Stimulated activated CD4-positive, alpha-beta T cell treated with anti-CD3 and anti-CD28 coated beads, Interleukin-4, amount 100 ng/mL, for 1 hour (primary cell): ENCODE data around the gene ZBTB6.

Experiments used
- DNase-seq: peaks from one replicate; pipeline ENCODE4 v3.0.0-alpha.2; 2020

ZBTB6 gene, protein sequence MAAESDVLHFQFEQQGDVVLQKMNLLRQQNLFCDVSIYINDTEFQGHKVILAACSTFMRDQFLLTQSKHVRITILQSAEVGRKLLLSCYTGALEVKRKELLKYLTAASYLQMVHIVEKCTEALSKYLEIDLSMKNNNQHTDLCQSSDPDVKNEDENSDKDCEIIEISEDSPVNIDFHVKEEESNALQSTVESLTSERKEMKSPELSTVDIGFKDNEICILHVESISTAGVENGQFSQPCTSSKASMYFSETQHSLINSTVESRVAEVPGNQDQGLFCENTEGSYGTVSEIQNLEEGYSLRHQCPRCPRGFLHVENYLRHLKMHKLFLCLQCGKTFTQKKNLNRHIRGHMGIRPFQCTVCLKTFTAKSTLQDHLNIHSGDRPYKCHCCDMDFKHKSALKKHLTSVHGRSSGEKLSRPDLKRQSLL

DNA sequence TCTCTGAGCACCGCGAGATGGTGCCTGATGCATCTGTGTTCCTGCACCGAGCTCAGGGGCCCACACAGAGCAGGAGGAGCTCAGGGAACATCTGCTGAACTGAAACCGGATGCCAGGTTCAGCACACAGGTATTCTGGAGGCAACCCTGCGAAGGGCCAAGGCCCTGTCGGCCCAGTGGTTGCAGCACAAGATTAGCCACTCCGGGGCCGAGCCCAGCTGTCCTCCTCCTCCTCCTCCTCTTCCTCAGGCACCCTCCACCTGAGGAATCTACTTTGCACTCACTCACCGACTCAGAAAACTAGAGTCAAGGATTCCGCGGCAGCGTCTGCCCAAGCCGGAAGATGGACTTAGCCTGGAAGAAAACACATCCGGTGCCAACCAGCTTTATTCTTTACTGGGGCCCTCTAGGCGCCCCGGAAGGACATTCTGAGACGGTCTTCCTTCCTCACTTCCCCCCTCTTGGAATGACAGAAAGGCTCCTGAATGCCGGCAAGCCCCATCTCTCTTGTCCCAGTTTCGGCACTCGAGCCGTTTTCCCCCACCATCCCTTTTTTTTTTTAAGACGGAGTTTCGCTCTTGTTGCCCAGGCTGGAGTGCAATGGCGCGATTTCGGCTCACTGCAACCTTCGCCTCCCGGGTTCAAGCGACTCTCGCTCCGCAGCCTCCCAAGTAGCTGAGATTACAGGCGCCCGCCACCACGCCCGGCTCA is at the start of gene ZBTB6:
Gene ZBTB6 (minus strand): TSS at position 360 of the 710 bp plus-strand sequence. CDS start 1,251 bp downstream, outside the sequence.
- peak; percentile 66 for DNase-seq

DNA sequence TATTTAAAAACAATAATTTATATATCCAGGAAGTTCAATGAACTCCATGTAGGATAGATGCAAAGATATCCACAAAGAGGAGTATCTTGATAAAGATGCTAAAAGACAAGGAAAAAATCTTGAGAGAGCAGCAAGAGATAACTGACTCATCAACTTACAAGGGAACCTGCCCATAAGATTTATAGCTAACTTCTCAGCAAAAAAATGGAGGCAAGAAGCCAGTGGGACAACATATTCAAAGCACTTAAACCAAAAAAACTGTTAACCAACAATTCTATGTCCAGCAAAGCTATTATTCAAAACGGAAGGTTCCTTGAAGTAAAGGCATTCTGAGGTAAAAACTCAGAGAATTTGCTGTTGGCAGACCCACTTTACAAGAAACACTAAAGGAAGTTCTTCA is 48.0 kb upstream of the ZBTB6 start:
- DNase-seq = no peak

DNA sequence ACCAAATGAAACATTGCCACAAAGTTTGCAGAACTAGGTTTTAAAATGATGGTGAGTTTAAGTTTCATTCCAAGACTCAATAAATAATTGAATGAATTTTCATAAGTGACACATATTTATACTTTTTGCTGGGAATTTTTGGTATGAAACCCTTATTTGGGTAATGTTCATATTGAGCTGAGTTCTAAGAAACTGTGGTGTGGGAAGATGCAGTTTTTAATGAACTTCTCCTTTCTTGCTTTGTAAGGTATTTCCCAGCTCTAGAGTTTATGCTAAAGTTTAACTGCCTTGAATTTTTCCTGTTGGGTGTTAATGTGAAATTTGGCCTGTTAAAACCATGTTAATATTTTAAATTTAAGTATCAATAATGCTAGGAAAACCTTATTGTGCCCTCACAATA is 42.8 kb upstream of the ZBTB6 start:
- no peak for DNase-seq

DNA sequence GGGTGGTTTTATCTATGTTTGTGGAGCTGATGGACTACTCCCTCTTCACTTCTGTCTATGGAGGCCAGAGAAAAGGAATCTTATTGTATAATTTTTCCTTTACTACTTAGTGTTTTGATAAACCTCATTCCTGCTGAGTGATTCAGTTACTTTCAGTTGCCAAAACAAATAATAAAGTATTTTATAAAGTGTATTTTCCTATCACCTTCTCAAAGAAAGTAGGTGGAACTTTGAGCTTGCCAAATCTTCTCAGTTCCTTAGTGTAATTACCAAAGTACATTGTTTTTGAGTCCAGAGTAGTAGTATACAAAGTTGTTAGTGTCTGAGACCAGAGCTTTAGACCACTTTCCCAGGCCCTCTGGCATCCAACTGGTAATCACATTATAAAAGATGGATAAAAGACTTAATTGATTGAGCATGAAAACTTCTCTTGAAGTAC is 41.1 kb upstream of the ZBTB6 start:
- no peak for DNase-seq

DNA sequence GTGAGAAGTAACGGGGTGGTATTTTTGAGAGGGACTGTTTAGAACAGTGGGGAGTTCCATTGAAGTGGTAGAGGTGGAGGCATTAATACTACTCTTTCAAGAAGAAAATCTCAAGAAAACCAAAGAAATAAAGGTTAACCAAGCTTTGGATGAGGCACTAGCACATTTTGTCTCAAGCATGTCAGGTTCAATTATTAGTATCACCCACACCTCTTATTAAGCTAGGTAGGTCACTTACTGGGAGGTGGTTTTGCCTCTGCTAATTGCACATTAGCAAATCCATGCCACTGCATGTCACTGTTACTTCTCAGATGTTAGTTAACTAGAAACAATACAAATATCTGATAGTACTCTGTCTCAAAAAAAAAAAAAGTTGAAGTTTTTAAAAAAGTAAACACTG is 37.9 kb upstream of the ZBTB6 start:
- no peak for DNase-seq

DNA sequence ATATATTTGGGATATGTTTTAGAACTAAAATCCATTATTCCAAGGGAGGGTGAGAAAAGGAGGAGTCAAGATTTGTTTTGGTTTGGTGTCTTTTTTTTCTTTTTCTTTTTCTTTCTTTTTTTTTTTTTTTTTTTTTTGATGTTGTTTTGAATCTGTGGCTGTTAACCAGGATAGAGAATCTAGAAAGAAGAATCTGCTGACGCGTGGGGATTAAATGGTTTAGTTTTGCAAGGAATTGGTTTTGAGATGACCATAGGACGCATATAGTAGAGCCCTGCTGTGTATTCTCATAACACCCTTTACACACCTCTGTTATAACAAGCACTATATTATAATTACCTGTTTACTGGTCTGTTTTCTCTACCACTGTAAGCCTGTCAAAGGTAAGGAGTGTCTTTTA is 37.1 kb upstream of the ZBTB6 start:
- no peak for DNase-seq

DNA sequence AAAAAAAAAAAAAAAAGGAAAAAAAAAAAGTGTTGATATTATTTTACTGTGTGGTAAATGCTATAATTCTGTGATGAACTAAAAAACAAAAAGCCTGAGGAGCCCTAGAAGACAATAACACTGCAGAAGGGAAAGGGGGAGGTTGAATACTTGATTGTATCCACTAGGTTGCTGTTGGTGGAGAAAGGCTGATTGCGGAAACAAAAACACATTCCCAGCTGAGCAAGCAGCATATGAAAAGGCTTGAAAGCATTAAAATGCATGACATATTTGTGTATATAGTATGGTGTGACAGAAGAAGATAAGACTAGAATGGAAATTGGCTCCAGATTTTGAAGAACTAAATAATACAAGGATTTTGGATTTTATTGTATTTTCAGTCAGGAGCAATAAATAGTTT is 36.6 kb upstream of the ZBTB6 start:
- DNase-seq = no peak

DNA sequence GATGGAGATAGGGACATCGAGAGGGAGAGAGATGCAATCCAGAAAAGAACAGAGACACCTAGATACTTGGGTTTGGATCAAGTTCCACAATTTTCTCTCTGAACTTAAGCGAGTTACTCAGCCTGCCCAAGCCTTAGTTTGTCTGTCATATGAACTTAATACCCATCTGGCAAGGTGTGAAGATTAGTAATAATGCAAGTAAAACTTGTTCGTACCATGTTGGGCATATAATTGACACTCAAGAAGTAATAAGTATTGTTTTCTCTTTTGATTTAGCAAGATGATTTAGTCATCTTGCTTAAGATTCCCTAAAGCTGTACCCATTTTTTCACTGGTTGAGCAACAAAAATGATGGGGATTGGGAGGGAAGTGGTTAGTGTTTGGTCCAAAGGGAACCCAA is 35.2 kb upstream of the ZBTB6 start:
- DNase-seq = no peak

DNA sequence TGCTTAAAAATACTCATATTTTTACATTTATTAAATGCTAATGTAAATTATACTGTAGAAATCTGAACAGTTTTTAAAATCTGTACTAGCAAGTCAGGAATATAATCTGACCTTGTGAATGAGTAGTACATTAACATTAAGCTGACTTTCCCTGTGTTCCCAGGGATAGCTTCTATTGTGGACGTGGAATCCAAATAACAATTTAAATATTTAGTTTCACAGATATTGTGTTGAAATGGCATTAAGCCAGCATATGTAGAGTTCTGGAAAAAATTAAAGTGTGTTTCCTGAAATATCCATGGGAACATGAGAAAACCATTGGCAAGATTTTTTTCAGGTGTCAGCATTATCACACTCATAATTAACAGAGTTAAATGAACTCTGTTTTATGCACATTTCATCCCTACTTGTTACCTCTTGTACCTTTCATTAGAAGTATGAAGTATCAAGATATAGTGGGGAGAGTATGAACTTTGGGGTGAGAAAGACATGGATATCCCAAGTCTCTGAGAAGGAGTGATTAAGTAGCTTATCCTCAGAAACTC is 33.4 kb upstream of the ZBTB6 start:
- no peak for DNase-seq

DNA sequence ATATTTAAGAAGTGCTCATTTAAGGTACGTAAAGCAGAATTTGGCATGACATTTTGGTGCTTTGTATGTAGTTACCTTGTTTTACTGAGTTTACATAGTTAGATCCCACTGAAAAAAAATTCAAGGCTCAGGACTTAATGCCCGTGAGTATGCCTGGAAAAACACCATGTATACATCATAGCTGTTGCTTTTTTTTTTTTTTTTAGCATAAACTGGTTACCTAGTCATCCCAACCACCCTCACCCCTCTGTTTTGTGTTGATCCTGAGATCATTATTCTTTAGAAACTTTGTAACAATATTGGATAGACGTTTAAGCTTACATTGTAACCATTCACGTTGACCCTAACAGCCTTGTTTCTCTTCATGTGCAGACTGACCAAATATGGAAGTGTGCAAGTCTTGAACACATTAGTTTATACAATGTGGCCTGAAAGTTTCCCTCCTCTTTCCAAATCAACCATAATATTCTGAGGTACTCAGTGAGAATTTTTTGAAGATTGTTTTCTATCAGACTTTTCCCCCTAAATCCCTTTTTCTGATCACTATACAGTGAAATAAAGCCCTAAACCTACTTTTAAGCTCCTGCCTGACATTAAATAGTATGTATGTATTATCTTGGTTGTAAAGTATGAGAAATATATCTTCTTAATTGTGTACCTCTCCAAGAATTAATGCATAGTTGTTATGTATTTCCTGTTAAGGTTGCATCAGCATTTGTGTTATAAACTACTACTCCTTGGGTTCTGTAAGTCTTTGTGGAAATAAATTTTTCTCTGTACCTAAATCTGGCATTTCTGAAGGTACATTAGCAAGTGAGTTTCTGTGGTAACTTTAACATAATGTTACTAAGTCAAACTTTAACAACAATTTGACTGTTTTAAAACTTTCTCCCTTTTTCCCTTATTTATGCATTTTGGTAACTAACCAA is 32.1 kb upstream of the ZBTB6 start:
- DNase-seq = no peak

DNA sequence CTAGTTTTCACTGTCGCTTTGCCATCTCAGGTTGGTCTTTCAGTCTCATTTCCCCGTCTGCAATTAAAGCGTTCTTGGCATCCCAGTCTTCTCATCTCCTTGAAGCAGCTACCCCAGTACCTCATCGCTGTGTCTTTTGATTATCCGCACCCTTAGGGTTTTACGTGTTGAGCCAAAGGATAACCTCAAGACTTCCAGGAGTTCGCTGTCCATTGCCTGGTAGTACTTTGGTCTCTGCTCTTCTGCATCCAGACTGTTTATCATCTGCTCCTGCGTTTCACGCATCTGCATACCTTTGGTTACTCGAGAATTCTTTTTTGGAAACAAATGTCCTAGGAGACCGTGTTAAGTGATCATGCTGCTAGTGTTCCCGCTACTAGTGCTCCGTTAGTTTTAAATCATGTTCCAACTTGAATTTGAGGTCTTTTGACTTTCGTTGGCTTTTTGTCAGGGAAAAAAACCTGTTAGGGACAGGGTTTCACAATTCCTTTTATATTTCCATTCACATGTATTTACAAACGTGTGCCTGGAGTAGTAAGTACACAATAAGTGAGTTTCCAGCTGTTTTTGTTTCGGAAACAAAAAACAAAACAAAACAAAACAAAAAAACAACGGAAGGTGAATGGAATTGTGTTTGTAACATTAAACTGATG is 28.6 kb upstream of the ZBTB6 start:
- no peak for DNase-seq

DNA sequence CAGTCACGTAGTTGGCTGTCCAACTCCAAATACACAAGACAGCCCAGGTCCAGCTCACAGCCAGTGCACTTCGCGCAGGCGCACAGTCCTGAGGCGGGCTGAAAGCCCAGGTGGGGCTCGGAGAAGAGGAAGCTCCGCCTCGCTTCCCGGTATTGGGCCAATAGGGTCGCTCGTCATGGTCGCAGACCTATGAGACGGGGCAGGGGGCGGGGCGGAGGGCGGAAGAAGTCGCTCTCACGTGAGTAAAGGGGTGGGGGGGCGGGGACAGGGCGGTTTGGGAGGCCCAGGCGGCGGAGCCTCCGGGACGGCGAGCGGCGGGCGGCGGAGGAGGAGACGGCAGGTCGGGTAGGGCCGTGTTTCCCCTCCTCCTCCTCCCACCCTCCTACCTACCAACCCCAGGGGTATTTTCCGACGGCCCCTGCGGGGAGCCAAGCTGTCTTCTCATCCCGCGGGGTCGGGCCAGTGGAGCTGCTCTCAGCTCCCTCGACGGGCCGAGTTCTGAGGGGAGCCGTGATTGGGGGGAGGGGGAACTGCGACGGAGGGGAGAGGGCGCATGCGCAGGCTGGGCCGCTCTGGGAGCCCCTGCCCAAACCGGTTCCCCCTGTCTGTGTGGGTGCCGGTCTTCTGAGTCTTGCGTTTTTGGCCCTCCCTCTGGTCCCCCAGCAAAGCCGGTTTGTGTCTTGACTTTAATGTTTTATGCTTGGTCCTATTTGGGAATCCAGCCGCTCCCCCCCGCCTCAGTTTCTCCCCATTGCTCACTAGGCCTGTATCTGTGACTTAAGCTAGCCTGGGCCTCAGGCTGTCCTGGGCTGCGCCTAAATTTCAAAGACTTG is 27.8 kb upstream of the ZBTB6 start, which contains the start of gene RABGAP1:
Gene RABGAP1 (plus strand): TSS at position 272 of the 833 bp plus-strand sequence. CDS start 16,040 bp downstream, outside the sequence.
- peak; percentile 99 for DNase-seq

DNA sequence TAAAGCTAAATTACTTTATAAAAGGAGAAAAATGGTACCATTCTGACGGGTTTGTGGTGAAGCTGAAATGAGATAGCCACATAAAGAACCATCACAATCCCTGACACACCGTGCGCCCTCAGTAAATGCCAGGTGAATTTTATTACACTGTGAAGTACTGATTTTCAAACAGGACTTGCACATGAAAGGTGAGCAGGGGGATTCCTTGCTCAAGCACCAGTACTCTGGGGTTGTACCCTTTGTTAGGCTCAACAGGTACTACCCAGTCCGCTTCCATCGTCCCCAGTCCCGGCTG is 27.3 kb upstream of the ZBTB6 start:
- no peak for DNase-seq

DNA sequence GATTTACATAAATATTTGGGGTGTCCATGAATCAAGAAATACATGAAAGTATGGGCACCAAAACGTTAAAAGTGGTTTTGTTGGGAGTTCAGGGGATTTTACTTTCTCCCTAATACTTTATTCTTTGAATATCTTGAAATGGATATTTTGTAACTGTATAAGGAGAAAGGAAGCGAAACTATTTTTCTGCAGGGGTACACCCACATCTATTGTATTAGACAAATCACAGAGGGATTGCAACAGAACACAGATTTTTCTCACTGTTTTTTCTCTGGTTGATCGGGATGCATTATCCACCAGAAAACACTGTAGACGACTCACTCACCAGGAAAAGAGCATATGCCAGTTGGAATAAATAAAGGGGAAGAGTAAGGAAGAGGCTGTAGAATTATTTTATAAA is 26.5 kb upstream of the ZBTB6 start:
- DNase-seq = no peak

DNA sequence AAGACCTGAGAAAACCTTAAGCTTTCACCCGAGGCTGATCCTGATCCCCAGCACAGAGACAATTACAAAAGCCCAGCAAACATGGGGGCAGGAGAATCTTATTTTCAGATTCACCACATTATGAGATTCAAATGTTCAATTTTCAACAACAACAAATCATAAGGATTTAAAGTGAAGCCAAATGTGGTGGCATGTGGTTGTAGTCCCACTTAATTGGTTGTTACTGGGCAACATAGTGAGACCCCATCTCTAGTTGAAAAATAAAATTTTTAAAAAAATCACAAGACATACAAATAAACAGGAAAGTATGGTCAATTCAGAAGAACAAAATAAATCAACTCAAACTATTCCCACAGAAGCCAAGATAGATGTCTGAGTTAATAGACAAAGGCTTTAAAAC is 23.8 kb upstream of the ZBTB6 start:
- DNase-seq = no peak

DNA sequence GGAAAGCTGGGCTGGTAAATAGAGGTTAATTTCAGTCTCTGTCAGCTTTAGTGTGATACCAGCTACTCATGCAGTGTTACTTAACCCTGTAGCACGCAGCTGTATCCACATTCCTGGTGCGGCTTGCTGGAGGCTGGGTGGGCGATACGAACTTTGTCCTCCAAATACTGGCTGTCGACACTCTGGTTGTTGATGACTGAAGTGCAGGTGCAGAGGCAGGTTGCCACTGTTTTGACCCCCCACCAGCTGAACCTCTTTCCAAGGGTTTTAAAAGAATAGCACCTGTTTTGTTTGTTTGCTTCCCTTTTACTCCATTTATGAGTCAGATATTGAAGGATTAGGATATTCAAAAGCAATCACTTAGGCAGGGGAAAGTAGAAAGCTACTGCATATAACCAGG is 23.3 kb upstream of the ZBTB6 start:
- DNase-seq = no peak

DNA sequence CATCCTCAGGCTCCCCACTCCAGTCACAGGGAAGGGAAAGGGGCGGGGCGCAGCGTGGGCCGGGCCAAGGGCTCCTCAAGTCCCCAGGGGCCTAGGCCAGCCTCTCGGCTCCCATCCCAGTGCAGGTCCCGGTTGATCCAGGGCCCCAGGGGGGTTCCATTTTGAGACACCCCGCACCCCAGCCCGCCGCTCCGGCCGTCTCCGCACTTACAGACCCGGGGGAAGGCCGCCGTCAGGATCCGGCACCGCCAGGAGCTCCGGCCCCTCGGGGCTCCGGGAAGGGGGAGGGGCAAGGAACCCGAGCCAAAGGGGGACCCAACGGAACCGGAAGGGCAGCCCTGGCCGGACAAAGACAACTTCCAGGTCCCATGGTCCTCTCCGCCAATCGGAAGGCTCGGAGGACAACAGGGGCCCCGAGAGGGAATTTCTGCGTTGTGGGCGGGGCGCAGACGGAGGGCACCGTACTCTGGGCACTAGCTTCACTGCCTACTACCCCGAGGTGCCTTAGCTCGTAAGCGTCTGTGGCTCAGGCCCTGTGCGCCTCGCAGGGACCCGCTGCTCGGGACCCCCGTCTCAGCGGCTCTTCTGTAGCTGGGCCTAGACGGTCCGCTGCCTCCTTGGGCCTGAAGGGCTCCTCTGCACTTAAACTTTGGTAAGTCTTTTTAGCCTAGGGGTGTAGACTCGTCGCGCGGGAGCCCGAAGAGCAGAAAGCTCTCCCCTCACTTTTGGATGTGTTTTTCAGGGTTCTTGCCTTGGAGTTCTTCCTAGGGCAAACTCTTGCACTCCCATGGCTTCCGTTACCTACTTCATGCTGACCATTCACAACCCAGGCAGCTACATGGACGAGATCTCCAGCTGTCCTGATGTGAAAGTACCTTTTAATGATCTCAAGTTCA is 18.4 kb upstream of the ZBTB6 start, which contains the start of gene ZBTB26:
Gene ZBTB26 (minus strand): TSS at position 287 of the 896 bp plus-strand sequence. CDS start 11,578 bp downstream, outside the sequence.
- peak; percentile 90 for DNase-seq

DNA sequence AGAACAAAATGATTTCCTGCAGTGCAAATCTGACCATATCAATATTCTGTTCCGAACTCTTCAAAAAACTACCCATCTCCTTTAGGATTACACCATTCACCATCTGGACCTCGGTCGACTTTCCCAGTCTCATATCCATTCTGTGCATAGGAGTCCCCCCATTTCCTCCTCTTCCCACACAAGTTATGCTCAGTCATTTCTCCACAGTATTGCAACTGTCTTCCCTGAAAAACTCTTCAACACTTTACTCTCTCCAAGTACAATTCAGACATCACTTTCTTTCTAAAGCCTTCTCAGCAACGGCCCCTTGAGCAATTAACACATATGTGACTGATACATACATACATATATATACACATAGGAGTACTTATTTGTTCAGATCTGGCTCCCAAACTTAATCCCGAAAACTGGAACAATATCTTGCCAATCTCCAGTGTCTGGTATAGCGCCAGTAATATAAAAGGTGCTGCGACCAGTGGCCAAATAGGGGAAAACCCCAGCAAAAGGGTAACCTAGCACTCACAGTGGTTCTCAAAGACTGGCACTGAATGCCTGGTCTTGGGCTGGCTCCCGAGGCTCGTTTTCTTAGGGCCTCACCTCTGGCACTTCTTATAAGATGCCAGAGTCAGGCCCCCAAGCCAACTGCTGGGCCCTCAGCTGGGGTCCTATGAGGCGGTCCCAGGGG is 17.6 kb upstream of the ZBTB6 start:
- DNase-seq = no peak

DNA sequence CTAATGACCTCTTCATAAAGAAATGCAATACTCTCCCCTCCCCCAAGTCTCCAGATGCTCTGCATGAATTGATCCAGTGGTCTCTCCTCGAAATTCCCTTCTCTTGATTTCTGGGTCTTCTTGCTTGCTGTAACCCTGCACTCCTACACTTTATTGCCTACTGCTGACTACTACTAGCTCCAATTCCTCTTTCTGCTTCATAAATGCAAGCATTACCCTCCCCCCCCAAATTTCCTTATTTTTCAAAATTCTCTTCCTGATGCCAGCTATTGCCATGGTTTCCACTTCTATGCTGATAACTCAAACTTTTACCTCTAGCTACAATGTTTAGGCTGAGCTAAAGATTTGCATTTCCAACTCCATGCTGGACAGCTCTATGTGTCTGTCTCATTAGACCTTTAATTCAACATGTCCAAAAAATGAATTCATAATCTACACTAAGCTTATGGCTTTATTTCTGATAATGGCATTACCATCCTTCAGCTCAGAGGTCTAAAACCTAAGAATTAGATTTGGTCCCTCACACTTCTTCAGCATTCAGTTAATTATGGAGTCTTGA is 16.8 kb upstream of the ZBTB6 start:
- no peak for DNase-seq
